Astrocyte (in vitro differentiated cells and primary cell): ENCODE data around the gene NPY5R. TPM values are rescaled to one million over a fixed set of nuclear protein-coding genes. Genes with fewer than 3 reads are reported as not detected.

Experiments
- DNase-seq: peaks from one replicate; pipeline ENCODE4 v3.0.0-alpha.2; 2010; ENCODE audit warnings: low read depth
- FAIRE-seq: peaks from 2 replicates; lab custom pipeline; 2011; peaks lifted over from hg19 to GRCh38; lab: Jason Lieb, UNC
- H2AFZ ChIP-seq: 2 replicates; pipeline ENCODE4 v1.6.0; 2012; ENCODE audit warnings: low read depth, low read length, inconsistent platforms
- H3K27ac ChIP-seq: 2 replicates; pipeline ENCODE4 v1.5.1; 2011; ENCODE audit warnings: low read depth, low read length, inconsistent platforms
- H3K27me3 ChIP-seq: 2 replicates; pipeline ENCODE4 v1.6.0; 2011; ENCODE audit warnings: low read length, inconsistent platforms; ENCODE audit not compliant: insufficient read depth
- H3K36me3 ChIP-seq: 2 replicates; pipeline ENCODE4 v1.5.1; 2011; ENCODE audit warnings: low read length, inconsistent platforms; ENCODE audit not compliant: insufficient read depth
- H3K4me1 ChIP-seq: 2 replicates; pipeline ENCODE4 v1.5.1; 2011; ENCODE audit warnings: low read length, inconsistent platforms; ENCODE audit not compliant: insufficient read depth
- H3K4me2 ChIP-seq: 2 replicates; pipeline ENCODE4 v1.6.0; 2012; ENCODE audit warnings: low read length, inconsistent platforms
- H3K4me3 ChIP-seq: 2 replicates; pipeline ENCODE4 v1.5.1; 2011; ENCODE audit warnings: low read depth, mild to moderate bottlenecking, low read length, inconsistent platforms; ENCODE audit not compliant: insufficient read depth
- H3K79me2 ChIP-seq: 2 replicates; pipeline ENCODE4 v1.6.0; 2012; ENCODE audit warnings: mild to moderate bottlenecking, low read length, inconsistent platforms; ENCODE audit not compliant: insufficient read depth
- H3K9ac ChIP-seq: 2 replicates; pipeline ENCODE4 v1.6.0; 2012; ENCODE audit warnings: mild to moderate bottlenecking, low read length, inconsistent platforms
- H3K9me3 ChIP-seq: 2 replicates; pipeline ENCODE4 v1.5.1; 2012; ENCODE audit warnings: low read depth, mild to moderate bottlenecking, low read length, inconsistent platforms; ENCODE audit not compliant: insufficient read depth
- H4K20me1 ChIP-seq: 2 replicates; pipeline ENCODE4 v1.6.0; 2012; ENCODE audit warnings: low read length, inconsistent platforms; ENCODE audit not compliant: insufficient read depth
- H3K27ac Mint-ChIP-seq: one replicate; pipeline ENCODE4 v1.8.0; 2021; ENCODE audit warnings: mild to moderate bottlenecking, mixed read lengths; ENCODE audit not compliant: unreplicated experiment
- H3K27me3 Mint-ChIP-seq: one replicate; pipeline ENCODE4 v1.8.0; 2021; ENCODE audit warnings: low read depth, mixed read lengths; ENCODE audit not compliant: unreplicated experiment
- H3K36me3 Mint-ChIP-seq: one replicate; pipeline ENCODE4 v1.8.0; 2021; ENCODE audit warnings: low read depth, mixed read lengths; ENCODE audit not compliant: unreplicated experiment
- H3K4me1 Mint-ChIP-seq: one replicate; pipeline ENCODE4 v1.8.0; 2021; ENCODE audit warnings: low read depth, mixed read lengths; ENCODE audit not compliant: unreplicated experiment
- H3K4me3 Mint-ChIP-seq: one replicate; pipeline ENCODE4 v1.8.0; 2021; ENCODE audit warnings: mild to moderate bottlenecking, moderate library complexity, mixed read lengths; ENCODE audit not compliant: unreplicated experiment
- H3K9me3 Mint-ChIP-seq: one replicate; pipeline ENCODE4 v1.8.0; 2021; ENCODE audit warnings: mild to moderate bottlenecking, mixed read lengths; ENCODE audit not compliant: unreplicated experiment
- CTCF ChIP-seq: IDR thresholded peaks from 2 replicates; pipeline ENCODE4 v1.5.1; 2011; ENCODE audit warnings: low read depth, mild to moderate bottlenecking, inconsistent platforms, low read length, moderate library complexity; ENCODE audit not compliant: insufficient read depth
- EZH2 ChIP-seq: IDR thresholded peaks from 2 replicates; pipeline ENCODE4 v1.6.1; 2012; ENCODE audit warnings: mild to moderate bottlenecking, low read length, inconsistent platforms; ENCODE audit not compliant: insufficient read depth
- total RNA-seq: library from RNA; stranded (reverse); gene quantifications from 2 replicates; pipeline ENCODE4 v1.2.1, GENCODE V29; 2021

The NPY5R gene
- total RNA-seq, 1 donor from 2014 or later: not detected

GRCh38 chr4:163400911-163401310 lies 57.2 kb downstream of the NPY5R start:
- Histone ChIP-seq H3K9me3 (no peaks in the 10 kb centered on the region), H3K4me1 (no peaks in the 10 kb centered on the region), H3K79me2 (no peaks in the 10 kb centered on the region), H3K27me3 (no peaks in the 10 kb centered on the region), H3K4me2 (no peak overlapping the region), H3K4me3 (no peak overlapping the region), H3K27ac (no peak overlapping the region), H3K9ac (no peak overlapping the region), H2AFZ (no peak overlapping the region), H4K20me1 (no peaks in the 10 kb centered on the region), H3K36me3 (no peaks in the 10 kb centered on the region)
- H3K36me3 Mint-ChIP-seq: no peaks in the 10 kb centered on the region
- no peak for TF ChIP-seq CTCF
- TF ChIP-seq EZH2: no peak
- H3K4me1 Mint-ChIP-seq: peaks cover under 1% of the 10 kb centered on the region
- peaks cover 4% of the 10 kb centered on the region for H3K9me3 Mint-ChIP-seq
- H3K4me3 Mint-ChIP-seq: no peak overlapping the region
- H3K27me3 Mint-ChIP-seq: no peaks in the 10 kb centered on the region
- no peak overlapping the region for H3K27ac Mint-ChIP-seq
- DNase-seq (no peak), FAIRE-seq (no peak)

Other genes starting within 250 kb of the NPY5R start
- 15.4 and 16.3 TPM in 2 replicates for gene NAF1, start 177.0 kb upstream of the NPY5R start, total RNA-seq
- gene NPY1R, start 11.3 kb upstream of the NPY5R start, total RNA-seq: 1.1 TPM in 2 replicates
- gene TKTL2, start 129.9 kb downstream of the NPY5R start, total RNA-seq: not detected in 2 replicates
- gene TMA16, start 150.8 kb downstream of the NPY5R start, total RNA-seq: 33.3 and 33.5 TPM in 2 replicates